HCT116 (cell line): ENCODE measurements around the gene C11orf58. TPM values are rescaled to one million over a fixed set of nuclear protein-coding genes. Genes with fewer than 3 reads are reported as not detected.

Experiments used
- ATAC-seq: fragments of 200-7000 bp; cut with Tn5 transposase; 2 replicates; pipeline ENCODE4 v1.9.1; 2020; ENCODE audit warnings: mild to moderate bottlenecking, moderate library complexity
- BruUV-seq: library from RNA; stranded (reverse); fragments of 400-500 nt; replicated peaks from 2 replicates; lab custom pipeline; 2021; lab: Mats Ljungman, UMichigan
- CTCF ChIA-PET: fragments of 300-600 bp; sonication (Branson Sonifier 250); formaldehyde crosslinking; loops from one replicate; lab custom pipeline; 2021; ENCODE audit warnings: antibody characterized with exemption; lab: Charles Lee
- POLR2A ChIA-PET: fragments of 300-600, 350-600 bp; sonication (Branson Sonifier 250); formaldehyde crosslinking; loops from one replicate; lab custom pipeline; 2021; ENCODE audit warnings: antibody characterized with exemption; lab: Charles Lee
- RAD21 ChIA-PET, 2 experiments: fragments of 300-600 bp; sonication (Branson Sonifier 250); formaldehyde crosslinking; loops; one replicate each; lab custom pipeline; 2023; ENCODE audit warnings: low total read pairs in 2 of 2; ENCODE audit not compliant: uncharacterized antibody in 2 of 2, unreplicated experiment in 2 of 2, low non-redundant PET in 1 of 2; lab: Charles Lee
- DNase-seq: peaks from one replicate; pipeline ENCODE4 v3.0.0-alpha.2; 2010; ENCODE audit warnings: low read depth, low spot score
- H2AFZ ChIP-seq: fragments of 200-600 bp; shearing (Covaris generic), sonication (generic); 2 replicates; pipeline ENCODE4 v1.6.1; 2017; ENCODE audit warnings: low read depth, mixed run types, mixed read lengths, antibody characterized with exemption, low read length; ENCODE audit not compliant: poor library complexity, severe bottlenecking
- H3K27ac ChIP-seq: 2 replicates; pipeline ENCODE4 v1.5.1; 2012; ENCODE audit warnings: low read depth, low read length
- H3K27me3 ChIP-seq: fragments of 200-600 bp; sonication (generic); 2 replicates; pipeline ENCODE4 v1.6.1; 2016; ENCODE audit warnings: mixed run types, low read length, mixed read lengths; ENCODE audit not compliant: insufficient read depth
- H3K36me3 ChIP-seq, 2 experiments: fragments of 200-500 bp in 1 of 2; fragments of 200-600 bp in 1 of 2; sonication (Bioruptor generic) in 1 of 2; sonication (generic) in 1 of 2; 2 replicates each; pipeline versions ENCODE4 v1.5.1 to v1.6.1; 2014 to 2016; ENCODE audit warnings: low read length in 2 of 2, inconsistent platforms in 1 of 2, mixed read lengths in 1 of 2, mixed run types in 1 of 2; ENCODE audit not compliant: insufficient read depth in 2 of 2, control insufficient read depth in 1 of 2
- H3K4me1 ChIP-seq, 2 experiments: fragments of 200-600 bp in 1 of 2; sonication (generic) in 1 of 2; 2 replicates each; pipeline versions ENCODE4 v1.5.1 to v1.6.1; 2012 to 2017; ENCODE audit warnings: low read length in 2 of 2, inconsistent platforms in 1 of 2, mild to moderate bottlenecking in 1 of 2, mixed read lengths in 1 of 2, mixed run types in 1 of 2, moderate library complexity in 1 of 2; ENCODE audit not compliant: insufficient read depth in 2 of 2, control insufficient read depth in 1 of 2
- H3K4me2 ChIP-seq: fragments of 200-600 bp; sonication (generic); 2 replicates; pipeline ENCODE4 v1.6.1; 2017; ENCODE audit warnings: mixed run types, low read length, mixed read lengths
- H3K4me3 ChIP-seq, 2 experiments: fragments of 200-600 bp in 1 of 2; sonication (generic) in 1 of 2; replicated peaks in 1 of 2; 2 replicates each; pipeline ENCODE4 v1.5.1; 2011 to 2016; ENCODE audit warnings: low read length in 2 of 2, control low read depth in 1 of 2, low read depth in 1 of 2, mild to moderate bottlenecking in 1 of 2, mixed read lengths in 1 of 2, mixed run types in 1 of 2
- H3K79me2 ChIP-seq: fragments of 200-600 bp; sonication (generic); 2 replicates; pipeline ENCODE4 v1.6.1; 2017; ENCODE audit warnings: mild to moderate bottlenecking, mixed run types, low read length, moderate library complexity, mixed read lengths; ENCODE audit not compliant: insufficient read depth
- H3K9ac ChIP-seq: fragments of 200-600 bp; sonication (generic); 2 replicates; pipeline ENCODE4 v1.6.1; 2016; ENCODE audit warnings: low read length, mixed read lengths
- H3K9me2 ChIP-seq: fragments of 200-600 bp; sonication (generic), shearing (Covaris generic); 2 replicates; pipeline ENCODE4 v1.6.1; 2017; ENCODE audit warnings: mixed run types, mild to moderate bottlenecking, moderate library complexity; ENCODE audit not compliant: insufficient read depth
- H3K9me3 ChIP-seq, 2 experiments: fragments of 200-500 bp in 1 of 2; fragments of 200-600 bp in 1 of 2; sonication (Bioruptor generic) in 1 of 2; sonication (generic) in 1 of 2; 2 replicates each; pipeline ENCODE4 v1.6.1; 2014 to 2017; ENCODE audit warnings: low read length in 2 of 2, mixed read lengths in 2 of 2, inconsistent platforms in 1 of 2, low read depth in 1 of 2, mild to moderate bottlenecking in 1 of 2, mixed run types in 1 of 2, moderate library complexity in 1 of 2; ENCODE audit not compliant: control insufficient read depth in 1 of 2, insufficient read depth in 1 of 2
- H4K20me1 ChIP-seq: fragments of 200-600 bp; sonication (generic), shearing (Covaris generic); 2 replicates; pipeline ENCODE4 v1.6.1; 2017; ENCODE audit warnings: mixed run types, mild to moderate bottlenecking, moderate library complexity; ENCODE audit not compliant: insufficient read depth
- CEBPB ChIP-seq: IDR thresholded peaks from 2 replicates; pipeline ENCODE4 v1.6.1; 2012; ENCODE audit warnings: low read depth
- EGR1 ChIP-seq: IDR thresholded peaks from 2 replicates; pipeline ENCODE4 v1.6.1; 2012; ENCODE audit warnings: low read depth
- EZH2phosphoT487 ChIP-seq: fragments of 200-600 bp; IDR thresholded peaks from 2 replicates; pipeline ENCODE4 v1.6.1; 2018; ENCODE audit warnings: antibody characterized with exemption, borderline replicate concordance
- JUND ChIP-seq: IDR thresholded peaks from 2 replicates; pipeline ENCODE4 v1.6.1; 2012
- REST ChIP-seq: IDR thresholded peaks from 2 replicates; pipeline ENCODE4 v1.6.1; 2012; ENCODE audit warnings: low read depth
- SP1 ChIP-seq: IDR thresholded peaks from 2 replicates; pipeline ENCODE4 v1.6.1; 2012; ENCODE audit warnings: low read depth
- SRF ChIP-seq: IDR thresholded peaks from 2 replicates; pipeline ENCODE4 v1.6.1; 2012; ENCODE audit warnings: low read depth
- YY1 ChIP-seq: IDR thresholded peaks from 2 replicates; pipeline ENCODE4 v1.6.1; 2011; ENCODE audit warnings: low read length, low read depth, moderate library complexity, mild to moderate bottlenecking; ENCODE audit not compliant: insufficient replicate concordance; ENCODE audit errors: extremely low read depth
- ZBTB33 ChIP-seq: IDR thresholded peaks from 2 replicates; pipeline ENCODE4 v1.6.1; 2011; ENCODE audit warnings: mild to moderate bottlenecking, low read length, moderate library complexity; ENCODE audit not compliant: insufficient replicate concordance; ENCODE audit errors: extremely low read depth
- ZFX ChIP-seq: fragments of 450-650 bp; IDR thresholded peaks from 2 replicates; pipeline ENCODE4 v1.6.1; 2017
- ZNF274 ChIP-seq: fragments of 200-500 bp; sonication (Bioruptor generic); IDR thresholded peaks from 2 replicates; pipeline ENCODE4 v1.6.1; 2014; ENCODE audit warnings: mild to moderate bottlenecking, low read depth, low read length, inconsistent platforms
- intact Hi-C: fragments of 100-400 bp; cut with micrococcal nuclease; formaldehyde crosslinking; loops from 2 replicates; pipeline ENCODE4 v1.10.0; 2022
- total RNA-seq: library from RNA; stranded (reverse); gene quantifications from one replicate; pipeline ENCODE4 v1.2.1, GENCODE V29; 2021; ENCODE audit not compliant: unreplicated experiment
- TF ChIP-seq, protein P1 (sequence below): IDR thresholded peaks from 2 replicates; pipeline ENCODE4 v1.6.1; 2012
- TF ChIP-seq, protein P2 (sequence below), 3 experiments: fragments of 200-600 bp in 1 of 3; sonication (generic) in 1 of 3; IDR thresholded peaks in 2 of 3; conservative IDR thresholded peaks in 1 of 3; 2 replicates each; pipeline ENCODE4 v1.5.1; 2012 to 2017; ENCODE audit warnings: low read depth in 2 of 3, low read length in 2 of 3, antibody characterized with exemption in 1 of 3, borderline replicate concordance in 1 of 3, control low read depth in 1 of 3, mild to moderate bottlenecking in 1 of 3, mixed read lengths in 1 of 3, mixed run types in 1 of 3, moderate library complexity in 1 of 3; ENCODE audit not compliant: insufficient read depth in 1 of 3

The C11orf58 gene
- total RNA-seq, 1 experiment from 2014 or later = 108 TPM

DNA sequence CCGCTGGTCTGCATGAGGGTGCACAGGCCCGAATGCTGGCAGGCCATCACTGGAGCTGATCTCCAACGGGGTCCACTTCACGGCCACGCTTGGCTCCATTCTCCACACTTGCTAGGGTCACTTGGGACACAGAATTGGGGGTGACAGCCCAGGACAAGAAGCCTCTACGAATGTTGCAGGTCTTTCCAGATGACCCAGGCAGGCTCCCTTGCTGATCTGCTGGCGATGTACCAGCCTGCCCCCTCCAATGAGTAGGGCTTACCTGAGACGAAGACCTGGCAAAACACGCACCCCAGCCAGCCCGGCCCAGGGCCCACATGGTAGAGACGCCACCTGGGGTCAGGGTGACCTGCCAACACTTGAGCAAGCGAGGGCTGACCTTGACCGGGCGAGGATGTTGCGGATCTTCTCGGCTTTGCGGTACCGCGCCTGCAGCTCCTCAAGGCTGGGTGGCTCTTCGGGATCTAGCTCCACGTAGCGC is 44.9 kb downstream of the C11orf58 start (continued):
- TF ChIP-seq ZBTB33 (no peak), EZH2phosphoT487 (no peak), SRF (no peak)
- TF ChIP-seq, protein P1, sequence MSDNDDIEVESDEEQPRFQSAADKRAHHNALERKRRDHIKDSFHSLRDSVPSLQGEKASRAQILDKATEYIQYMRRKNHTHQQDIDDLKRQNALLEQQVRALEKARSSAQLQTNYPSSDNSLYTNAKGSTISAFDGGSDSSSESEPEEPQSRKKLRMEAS = no peak

DNA sequence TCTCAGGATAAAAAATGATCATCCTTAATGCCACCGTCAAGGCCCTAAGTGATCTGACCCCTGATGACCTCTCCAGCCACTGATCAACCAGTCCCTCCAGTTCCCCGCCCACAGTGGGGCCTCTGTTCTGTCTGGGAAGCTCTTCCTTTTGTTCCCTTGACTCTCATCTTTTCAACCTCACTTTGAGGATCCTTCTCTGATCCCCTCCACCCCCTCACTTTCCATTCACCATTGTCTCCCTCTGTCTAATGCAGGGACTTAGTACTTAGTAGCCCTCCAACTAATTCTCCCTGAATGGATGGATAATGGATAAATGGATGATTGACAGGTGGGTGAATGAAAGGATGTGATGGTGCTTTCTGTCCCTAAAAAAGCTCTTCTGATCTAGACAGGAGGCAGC is 45.6 kb downstream of the C11orf58 start:
- ChIA-PET CTCF (interaction anchor here (1.5 kb wide), 1 partner anchor 815 kb away, joined by 3 read pairs; no protein-coding TSS in a partner anchor), RAD21 (interaction anchor here in 1 of 2 experiments (0.5 kb wide), 1 partner anchor 279 kb away, joined by 5 read pairs; no protein-coding TSS in a partner anchor)
- no peaks in the 10 kb centered on the region for H3K9me3 ChIP-seq
- peaks cover 39 to 58% of the 10 kb centered on the region in 2 experiments for H3K4me1 ChIP-seq
- H3K4me2 ChIP-seq = no peak overlapping the region
- H4K20me1 ChIP-seq = no peaks in the 10 kb centered on the region
- no peak overlapping the region for H2AFZ ChIP-seq
- no TSS peak for BruUV-seq
- no peak for ATAC-seq
- H3K79me2 ChIP-seq = no peaks in the 10 kb centered on the region
- DNase-seq = no peak
- TF ChIP-seq ZNF274 = no peak
- TF ChIP-seq CEBPB = no peak
- no peak for TF ChIP-seq REST
- no peak for TF ChIP-seq JUND
- no peak for TF ChIP-seq SP1
- no peak for TF ChIP-seq ZFX
- TF ChIP-seq EGR1 = no peak
- TF ChIP-seq, protein P2, sequence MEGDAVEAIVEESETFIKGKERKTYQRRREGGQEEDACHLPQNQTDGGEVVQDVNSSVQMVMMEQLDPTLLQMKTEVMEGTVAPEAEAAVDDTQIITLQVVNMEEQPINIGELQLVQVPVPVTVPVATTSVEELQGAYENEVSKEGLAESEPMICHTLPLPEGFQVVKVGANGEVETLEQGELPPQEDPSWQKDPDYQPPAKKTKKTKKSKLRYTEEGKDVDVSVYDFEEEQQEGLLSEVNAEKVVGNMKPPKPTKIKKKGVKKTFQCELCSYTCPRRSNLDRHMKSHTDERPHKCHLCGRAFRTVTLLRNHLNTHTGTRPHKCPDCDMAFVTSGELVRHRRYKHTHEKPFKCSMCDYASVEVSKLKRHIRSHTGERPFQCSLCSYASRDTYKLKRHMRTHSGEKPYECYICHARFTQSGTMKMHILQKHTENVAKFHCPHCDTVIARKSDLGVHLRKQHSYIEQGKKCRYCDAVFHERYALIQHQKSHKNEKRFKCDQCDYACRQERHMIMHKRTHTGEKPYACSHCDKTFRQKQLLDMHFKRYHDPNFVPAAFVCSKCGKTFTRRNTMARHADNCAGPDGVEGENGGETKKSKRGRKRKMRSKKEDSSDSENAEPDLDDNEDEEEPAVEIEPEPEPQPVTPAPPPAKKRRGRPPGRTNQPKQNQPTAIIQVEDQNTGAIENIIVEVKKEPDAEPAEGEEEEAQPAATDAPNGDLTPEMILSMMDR (IDR thresholded peaks at IDR 0.05 in 2 of 3, conservative IDR thresholded peaks at IDR 0.05 in 1 of 3; ENCODE audit: borderline replicate concordance in 1 of 3, insufficient read depth in 1 of 3, low read depth in 2 of 3, low read length in 2 of 3) = no peak
- TF ChIP-seq, protein P1 = no peak
- TF ChIP-seq YY1 = no peak
- TF ChIP-seq, all 23 proteins: peak for 0
- intact Hi-C loops = loop anchor here (2.0 kb wide), 1 partner anchor 279 kb away; no protein-coding TSS in a partner anchor
- no peak overlapping the region for H3K27ac ChIP-seq
- no peaks in the 10 kb centered on the region for H3K9me2 ChIP-seq
- H3K9ac ChIP-seq = no peak overlapping the region
- no peak overlapping the region for H3K4me3 ChIP-seq
- POLR2A ChIA-PET = no interaction called here
- H3K27me3 ChIP-seq = no peaks in the 10 kb centered on the region
- H3K36me3 ChIP-seq = no peaks in the 10 kb centered on the region
